Endothelial cell of umbilical vein (primary cell): ENCODE results near the gene SCGB2B2. TPM values are rescaled to one million over a fixed set of nuclear protein-coding genes. Genes with fewer than 3 reads are reported as not detected.
"Not testable (repeated sequence)": the region's sequence is repeated elsewhere in the genome, so short reads cannot be mapped to it uniquely, and the experiment has no call there.

Experiments used
- BruUV-seq: library from RNA; stranded (reverse); fragments of 400-500 nt; replicated peaks from 2 replicates; lab custom pipeline; 2021; lab: Mats Ljungman, UMichigan
- CTCF ChIA-PET: fragments of 300-600, 350-600 bp; sonication (Branson Sonifier 250); formaldehyde crosslinking; loops from one replicate; lab custom pipeline; 2021; ENCODE audit warnings: antibody characterized with exemption, inconsistent platforms; lab: Charles Lee
- POLR2A ChIA-PET: fragments of 300-600, 350-600 bp; sonication (Branson Sonifier 250); formaldehyde crosslinking; loops from one replicate; lab custom pipeline; 2021; ENCODE audit warnings: antibody characterized with exemption, inconsistent platforms; lab: Charles Lee
- DNase-seq: peaks from one replicate; pipeline ENCODE4 v3.0.0-alpha.2; 2011; ENCODE audit warnings: low read depth, low spot score
- FAIRE-seq: peaks from 2 replicates; lab custom pipeline; 2011; peaks lifted over from hg19 to GRCh38; lab: Jason Lieb, UNC
- H2AFZ ChIP-seq: 2 replicates; pipeline ENCODE4 v1.6.0; 2012; ENCODE audit warnings: low read depth, low read length, control low read depth, inconsistent platforms
- H3K27ac ChIP-seq: 2 replicates; pipeline ENCODE4 v1.5.1; 2011; ENCODE audit warnings: low read depth, mild to moderate bottlenecking, control low read depth, low read length, moderate library complexity; ENCODE audit not compliant: insufficient read depth
- H3K27me3 ChIP-seq, 2 experiments: 2 replicates each; pipeline versions ENCODE4 v1.6.0 to v1.6.1; 2011; ENCODE audit warnings: low read length in 2 of 2, mixed read lengths in 1 of 2; ENCODE audit not compliant: control insufficient read depth in 2 of 2, insufficient read depth in 2 of 2
- H3K36me3 ChIP-seq, 2 experiments: 2 replicates in 1 of 2; 3 replicates in 1 of 2; pipeline ENCODE4 v1.5.1; 2011; ENCODE audit warnings: low read length in 2 of 2, mild to moderate bottlenecking in 1 of 2, moderate library complexity in 1 of 2; ENCODE audit not compliant: control insufficient read depth in 2 of 2, insufficient read depth in 2 of 2; ENCODE audit errors: extremely low read depth in 1 of 2
- H3K4me1 ChIP-seq: 3 replicates; pipeline ENCODE4 v1.5.1; 2011; ENCODE audit warnings: mild to moderate bottlenecking, low read length; ENCODE audit not compliant: control insufficient read depth, insufficient read depth; ENCODE audit errors: extremely low read depth
- H3K4me2 ChIP-seq: 2 replicates; pipeline ENCODE4 v1.6.1; 2011; ENCODE audit warnings: low read length, control low read depth, mixed read lengths; ENCODE audit not compliant: insufficient read depth
- H3K4me3 ChIP-seq, 3 experiments: fragments of 200-600 bp in 1 of 3; sonication (generic), shearing (Covaris generic) in 1 of 3; replicated peaks in 1 of 3; 2 replicates each; pipeline ENCODE4 v1.5.1; 2011 to 2016; ENCODE audit warnings: control low read depth in 3 of 3, low read length in 3 of 3, mild to moderate bottlenecking in 2 of 3, inconsistent platforms in 1 of 3, low read depth in 1 of 3, moderate library complexity in 1 of 3; ENCODE audit not compliant: insufficient read depth in 1 of 3
- H3K79me2 ChIP-seq: 2 replicates; pipeline ENCODE4 v1.6.0; 2012; ENCODE audit warnings: low read length, inconsistent platforms; ENCODE audit not compliant: control insufficient read depth, insufficient read depth
- H3K9ac ChIP-seq: replicated peaks from 2 replicates; pipeline ENCODE3; 2011; ENCODE audit warnings: low read length, control low read depth; ENCODE audit not compliant: insufficient read depth; ENCODE audit errors: extremely low read depth
- H3K9me1 ChIP-seq: replicated peaks from 3 replicates; pipeline ENCODE4 v1.6.0; 2011; ENCODE audit warnings: mild to moderate bottlenecking, low read length; ENCODE audit not compliant: control insufficient read depth, insufficient read depth; ENCODE audit errors: extremely low read depth
- H3K9me3 ChIP-seq: replicated peaks from 2 replicates; pipeline ENCODE4 v1.5.1; 2012; ENCODE audit warnings: low read length, inconsistent platforms; ENCODE audit not compliant: control insufficient read depth, insufficient read depth
- H4K20me1 ChIP-seq: replicated peaks from 2 replicates; pipeline ENCODE3; 2011; ENCODE audit warnings: mild to moderate bottlenecking, low read length; ENCODE audit not compliant: control insufficient read depth, insufficient read depth; ENCODE audit errors: extremely low read depth
- CTCF ChIP-seq, 2 donors: IDR thresholded peaks; 1 replicate in 1 of 2; 2 replicates in 1 of 2; pipeline ENCODE4 v1.5.1; 2011; ENCODE audit warnings: low read length in 2 of 2, mild to moderate bottlenecking in 2 of 2, moderate library complexity in 2 of 2, control low read depth in 1 of 2, inconsistent platforms in 1 of 2, low read depth in 1 of 2; ENCODE audit not compliant: insufficient read depth in 1 of 2; ENCODE audit errors: extremely low read depth in 1 of 2
- EZH2 ChIP-seq: IDR thresholded peaks from 2 replicates; pipeline ENCODE4 v1.6.1; 2012; ENCODE audit warnings: borderline replicate concordance, low read depth, mild to moderate bottlenecking, moderate library complexity, low read length, inconsistent platforms; ENCODE audit not compliant: severe bottlenecking
- POLR2A ChIP-seq: IDR thresholded peaks from 2 replicates; pipeline ENCODE4 v1.6.1; 2012; ENCODE audit warnings: low read depth, mild to moderate bottlenecking, control low read depth, low read length
- dilution Hi-C: fragments of 300-500 bp; cut with MboI; formaldehyde crosslinking; loops from one replicate; pipeline ENCODE4 v1.15.0; 2019; ENCODE audit warnings: low sequenced_read_pairs; ENCODE audit not compliant: extremely low pct_ligation_motif_present
- intact Hi-C: fragments of 100-400 bp; cut with micrococcal nuclease; formaldehyde crosslinking; loops from one replicate; pipeline ENCODE4 v1.10.0; 2022
- polyA plus RNA-seq, 4 experiments: library from polyadenylated mRNA; depleted of rRNA in 3 of 4; stranded (reverse) in 3 of 4; unstranded in 1 of 4; fragments of >200 nt; gene quantifications; 2 replicates each; pipeline versions ENCODE4 v1.2.1 to v1.2.3, GENCODE V29; 2011 to 2012; ENCODE audit warnings: missing spikeins in 1 of 4
- total RNA-seq: library from RNA; stranded (reverse); gene quantifications from 2 replicates; pipeline ENCODE4 v1.2.3, GENCODE V29; 2021

Gene SCGB2B2
- total and polyA plus RNA-seq, 2 donors (not counting 3 experiments of a cell fraction or from before 2014, with no cell fraction given) = 0.07 to 0.49 TPM

GRCh38 chr19:34687348-34687747 lies 10.4 kb upstream of the SCGB2B2 start:
- Histone ChIP-seq H2AFZ (no peak overlapping the region), H3K4me1 (no peaks in the 10 kb centered on the region), H4K20me1 (no peaks in the 10 kb centered on the region), H3K27me3 (peaks cover 2 to 3% of the 10 kb centered on the region in 2 experiments), H3K36me3 (peaks cover 5 to 11% of the 10 kb centered on the region in 2 experiments), H3K9me1 (no peaks in the 10 kb centered on the region), H3K9ac (no peak overlapping the region), H3K4me3 (no peak overlapping the region), H3K9me3 (peaks cover 9% of the 10 kb centered on the region), H3K79me2 (no peaks in the 10 kb centered on the region), H3K27ac (no peak overlapping the region), H3K4me2 (no peak overlapping the region)
- intact Hi-C loops (no loop called here), dilution Hi-C loops (no loop called here)
- DNase-seq (no peak), FAIRE-seq (no peak)
- POLR2A ChIA-PET = interaction anchor here (1.4 kb wide), 1 partner anchor 10 kb away, joined by 3 read pairs; the partner anchor contains the start of genes SCGB2B2 and ZNF302
- BruUV-seq = no TSS peak
- CTCF ChIA-PET = no interaction called here
- TF ChIP-seq POLR2A = no peak

DNA sequence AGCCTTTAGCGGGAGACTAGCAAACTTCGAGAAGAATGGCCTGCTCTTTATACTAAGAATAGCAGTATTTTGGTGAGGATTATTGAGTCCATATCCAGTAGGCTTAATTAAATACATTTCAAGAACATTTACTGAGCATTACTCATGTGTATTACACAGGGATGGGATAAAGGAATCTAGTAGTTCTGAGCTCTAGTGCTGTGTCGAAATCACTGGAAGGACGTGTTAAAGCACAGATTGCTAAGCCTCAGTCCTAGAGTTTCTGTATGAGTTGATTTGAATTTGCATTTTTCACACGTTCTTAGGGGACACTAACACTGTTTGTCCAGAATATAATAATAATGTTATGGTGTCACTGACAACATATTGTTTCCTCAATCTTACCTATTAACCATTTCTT lies 9.5 kb upstream of the SCGB2B2 start:
- ChIA-PET POLR2A (interaction anchor here (1.4 kb wide), 1 partner anchor 9 kb away, joined by 3 read pairs; the partner anchor contains the start of genes SCGB2B2 and ZNF302), CTCF (no interaction called here)
- Histone ChIP-seq H4K20me1 (no peaks in the 10 kb centered on the region), H3K4me3 (no peak overlapping the region), H3K4me2 (no peak overlapping the region), H3K9me1 (no peaks in the 10 kb centered on the region), H3K9ac (no peak overlapping the region), H2AFZ (no peak overlapping the region), H3K27me3 (peaks cover 2 to 3% of the 10 kb centered on the region in 2 experiments), H3K4me1 (no peaks in the 10 kb centered on the region), H3K27ac (no peak overlapping the region), H3K79me2 (no peaks in the 10 kb centered on the region), H3K9me3 (peaks cover 9% of the 10 kb centered on the region), H3K36me3 (peaks cover 5 to 11% of the 10 kb centered on the region in 2 experiments)
- no peak for FAIRE-seq
- TF ChIP-seq EZH2 (no peak), CTCF (IDR thresholded peaks at IDR 0.05; ENCODE audit: extremely low read depth in 1 of 2, insufficient read depth in 1 of 2, low read depth in 1 of 2, low read length in 2 of 2) (no peak)
- intact Hi-C loops (no loop called here), dilution Hi-C loops (no loop called here)
- no peak for DNase-seq
- no TSS peak for BruUV-seq

GRCh38 chr19:34685266-34685665 lies 8.3 kb upstream of the SCGB2B2 start:
- peaks cover 5 to 15% of the 10 kb centered on the region in 2 experiments for H3K36me3 ChIP-seq
- BruUV-seq, H3K4me1 ChIP-seq, H3K4me3 ChIP-seq, H3K4me2 ChIP-seq, H2AFZ ChIP-seq, intact Hi-C loops, DNase-seq, H3K27ac ChIP-seq, dilution Hi-C loops, H3K9me1 ChIP-seq, POLR2A ChIA-PET, FAIRE-seq, H3K9ac ChIP-seq, H4K20me1 ChIP-seq, H3K9me3 ChIP-seq, CTCF ChIA-PET, H3K27me3 ChIP-seq, H3K79me2 ChIP-seq: not testable (repeated sequence)
